K562 (cell line): ENCODE measurements around the gene BNIPL. TPM values are rescaled to one million over a fixed set of nuclear protein-coding genes. Genes with fewer than 3 reads are reported as not detected.
A peak's percentile ranks its signal among the peaks of the same experiment; 100 is the strongest.

Source experiments
- ARNT ChIP-seq, 2 experiments: fragments of 450-650 bp; IDR thresholded peaks; 2 replicates each; pipeline ENCODE4 v1.6.1; 2016; ENCODE audit warnings: mild to moderate bottlenecking in 1 of 2
- BCL6 ChIP-seq: fragments of 250-450 bp; sonication (Bioruptor Pico); IDR thresholded peaks from 2 replicates; pipeline ENCODE4 v1.4.0; 2020
- CBX1 ChIP-seq: sonication (generic); IDR thresholded peaks from 2 replicates; pipeline ENCODE4 v1.6.1; 2016; ENCODE audit warnings: antibody characterized with exemption, low read depth, mild to moderate bottlenecking
- DPF2 ChIP-seq: fragments of 450-650 bp; IDR thresholded peaks from 2 replicates; pipeline ENCODE4 v1.6.1; 2016
- ETV5 ChIP-seq: sonication (generic); formaldehyde crosslinking; IDR thresholded peaks from 2 replicates; pipeline ENCODE4 v1.4.0; 2020; ENCODE audit warnings: low read depth, mild to moderate bottlenecking, missing genetic modification reagents
- HDAC2 ChIP-seq: fragments of 450-650 bp; IDR thresholded peaks from 2 replicates; pipeline ENCODE4 v1.6.1; 2016; ENCODE audit warnings: mild to moderate bottlenecking
- JUND ChIP-seq, 2 experiments: IDR thresholded peaks; 2 replicates in 1 of 2; 3 replicates in 1 of 2; pipeline ENCODE4 v1.6.1; 2011; ENCODE audit warnings: borderline replicate concordance in 2 of 2, low read depth in 2 of 2, low read length in 2 of 2, improper control_type of control experiment in 1 of 2, missing biosample characterization in 1 of 2, missing genetic modification characterization in 1 of 2, missing genetic modification reagents in 1 of 2
- RFX5 ChIP-seq: IDR thresholded peaks from 2 replicates; pipeline ENCODE4 v1.6.1; 2011; ENCODE audit warnings: low read depth, mild to moderate bottlenecking, improper control_type of control experiment, low read length
- SMAD4 ChIP-seq: fragments of 250-450 bp; sonication (Bioruptor Pico); conservative IDR thresholded peaks from 2 replicates; pipeline ENCODE4 v1.8.0; 2021; ENCODE audit warnings: inconsistent platforms, mild to moderate bottlenecking, moderate library complexity
- SMC3 ChIP-seq: conservative IDR thresholded peaks from 2 replicates; pipeline ENCODE4 v1.6.1; 2011; ENCODE audit warnings: low read depth, low read length, improper control_type of control experiment; ENCODE audit not compliant: insufficient read depth
- ZBTB2 ChIP-seq: fragments of 450-650 bp; IDR thresholded peaks from 2 replicates; pipeline ENCODE4 v1.6.1; 2016; ENCODE audit warnings: antibody characterized with exemption
- polyA plus RNA-seq, 8 experiments: library from polyadenylated mRNA; depleted of rRNA in 4 of 8; stranded (reverse) in 5 of 8; unstranded in 3 of 8; fragments of >200 nt; fragmentation: Nextera tagmentation in 2 of 8; fragmentation: Illumina TruSeq in 1 of 8; extraction: Ambion mirVana in 2 of 8; extraction: Trizol in 1 of 8; gene quantifications; 2 replicates each; pipeline versions ENCODE4 v1.2.1 to v1.2.3, GENCODE V29; 2011 to 2014; ENCODE audit warnings: inconsistent platforms in 1 of 8, missing spikeins in 1 of 8
- total RNA-seq, 7 experiments: library from RNA; depleted of rRNA in 6 of 7; stranded (reverse); fragments of >200 nt in 6 of 7; fragmentation: Illumina TruSeq in 2 of 7; extraction: Trizol in 2 of 7; gene quantifications; 2 replicates each; pipeline versions ENCODE4 v1.2.1 to v1.2.3, GENCODE V29; 2011 to 2021; ENCODE audit warnings: low replicate concordance in 1 of 7
- TF ChIP-seq, protein P1 (sequence below): fragments of 250-450 bp; sonication (Bioruptor Pico); IDR thresholded peaks from 2 replicates; pipeline ENCODE4 v1.8.0; 2022; ENCODE audit warnings: moderate library complexity, mild to moderate bottlenecking, inconsistent platforms
- TF ChIP-seq, protein P2 (sequence below): fragments of 250-450 bp; sonication (Bioruptor Pico); IDR thresholded peaks from 2 replicates; pipeline ENCODE4 v1.8.0; 2022; ENCODE audit warnings: inconsistent platforms, mild to moderate bottlenecking, moderate library complexity, borderline replicate concordance
- TF ChIP-seq, protein P3 (sequence below), 2 experiments: fragments of 450-650 bp in 1 of 2; IDR thresholded peaks; 2 replicates each; pipeline ENCODE4 v1.6.1; 2011 to 2017; ENCODE audit warnings: low read depth in 2 of 2, antibody characterized with exemption in 1 of 2, borderline replicate concordance in 1 of 2, low read length in 1 of 2, mild to moderate bottlenecking in 1 of 2, mixed read lengths in 1 of 2; ENCODE audit not compliant: control insufficient read depth in 1 of 2

BNIPL gene
- total and polyA plus RNA-seq, 9 of the 15 experiments (the other 6 are each of a cell fraction or from before 2014, with no cell fraction given): 0.08 to 1.4 (median 0.68) TPM

- TF ChIP-seq ZBTB2 (peak; percentile 55; the same call in 1 of the 2 replicates), ARNT (IDR thresholded peaks at IDR 0.05) (peak in 1 of 2 experiments; percentile 85; a peak in 2 of 4 replicates), BCL6 (CRISPR knock-in tag) (no peak), RFX5 (no peak), SMAD4 (CRISPR knock-in tag) (peak; percentile 69), DPF2 (peak; percentile 94), ETV5 (CRISPR knock-in tag) (no peak; the same call in 1 of the 2 replicates), HDAC2 (peak; percentile 89), SMC3 (no peak), JUND (IDR thresholded peaks at IDR 0.05; ENCODE audit: borderline replicate concordance, low read depth, low read length) (peak; percentile 52; the same call in 1 of the 2 replicates), JUND (tag; IDR thresholded peaks at IDR 0.05; ENCODE audit: borderline replicate concordance, low read depth, low read length) (peak; percentile 29; the same call in 1 of the 3 replicates), CBX1 (no peak)
- TF ChIP-seq, protein P1, sequence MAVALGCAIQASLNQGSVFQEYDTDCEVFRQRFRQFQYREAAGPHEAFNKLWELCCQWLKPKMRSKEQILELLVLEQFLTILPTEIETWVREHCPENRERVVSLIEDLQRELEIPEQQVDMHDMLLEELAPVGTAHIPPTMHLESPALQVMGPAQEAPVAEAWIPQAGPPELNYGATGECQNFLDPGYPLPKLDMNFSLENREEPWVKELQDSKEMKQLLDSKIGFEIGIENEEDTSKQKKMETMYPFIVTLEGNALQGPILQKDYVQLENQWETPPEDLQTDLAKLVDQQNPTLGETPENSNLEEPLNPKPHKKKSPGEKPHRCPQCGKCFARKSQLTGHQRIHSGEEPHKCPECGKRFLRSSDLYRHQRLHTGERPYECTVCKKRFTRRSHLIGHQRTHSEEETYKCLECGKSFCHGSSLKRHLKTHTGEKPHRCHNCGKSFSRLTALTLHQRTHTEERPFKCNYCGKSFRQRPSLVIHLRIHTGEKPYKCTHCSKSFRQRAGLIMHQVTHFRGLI (CRISPR knock-in tag): 0 out of 2 replicates have a peak, but pooled peaks have one; percentile 11
- TF ChIP-seq, protein P2, sequence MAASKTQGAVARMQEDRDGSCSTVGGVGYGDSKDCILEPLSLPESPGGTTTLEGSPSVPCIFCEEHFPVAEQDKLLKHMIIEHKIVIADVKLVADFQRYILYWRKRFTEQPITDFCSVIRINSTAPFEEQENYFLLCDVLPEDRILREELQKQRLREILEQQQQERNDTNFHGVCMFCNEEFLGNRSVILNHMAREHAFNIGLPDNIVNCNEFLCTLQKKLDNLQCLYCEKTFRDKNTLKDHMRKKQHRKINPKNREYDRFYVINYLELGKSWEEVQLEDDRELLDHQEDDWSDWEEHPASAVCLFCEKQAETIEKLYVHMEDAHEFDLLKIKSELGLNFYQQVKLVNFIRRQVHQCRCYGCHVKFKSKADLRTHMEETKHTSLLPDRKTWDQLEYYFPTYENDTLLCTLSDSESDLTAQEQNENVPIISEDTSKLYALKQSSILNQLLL (CRISPR knock-in tag): no peak
- TF ChIP-seq, protein P3, sequence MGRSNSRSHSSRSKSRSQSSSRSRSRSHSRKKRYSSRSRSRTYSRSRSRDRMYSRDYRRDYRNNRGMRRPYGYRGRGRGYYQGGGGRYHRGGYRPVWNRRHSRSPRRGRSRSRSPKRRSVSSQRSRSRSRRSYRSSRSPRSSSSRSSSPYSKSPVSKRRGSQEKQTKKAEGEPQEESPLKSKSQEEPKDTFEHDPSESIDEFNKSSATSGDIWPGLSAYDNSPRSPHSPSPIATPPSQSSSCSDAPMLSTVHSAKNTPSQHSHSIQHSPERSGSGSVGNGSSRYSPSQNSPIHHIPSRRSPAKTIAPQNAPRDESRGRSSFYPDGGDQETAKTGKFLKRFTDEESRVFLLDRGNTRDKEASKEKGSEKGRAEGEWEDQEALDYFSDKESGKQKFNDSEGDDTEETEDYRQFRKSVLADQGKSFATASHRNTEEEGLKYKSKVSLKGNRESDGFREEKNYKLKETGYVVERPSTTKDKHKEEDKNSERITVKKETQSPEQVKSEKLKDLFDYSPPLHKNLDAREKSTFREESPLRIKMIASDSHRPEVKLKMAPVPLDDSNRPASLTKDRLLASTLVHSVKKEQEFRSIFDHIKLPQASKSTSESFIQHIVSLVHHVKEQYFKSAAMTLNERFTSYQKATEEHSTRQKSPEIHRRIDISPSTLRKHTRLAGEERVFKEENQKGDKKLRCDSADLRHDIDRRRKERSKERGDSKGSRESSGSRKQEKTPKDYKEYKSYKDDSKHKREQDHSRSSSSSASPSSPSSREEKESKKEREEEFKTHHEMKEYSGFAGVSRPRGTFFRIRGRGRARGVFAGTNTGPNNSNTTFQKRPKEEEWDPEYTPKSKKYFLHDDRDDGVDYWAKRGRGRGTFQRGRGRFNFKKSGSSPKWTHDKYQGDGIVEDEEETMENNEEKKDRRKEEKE (IDR thresholded peaks at IDR 0.05; ENCODE audit: borderline replicate concordance in 1 of 2, control insufficient read depth in 1 of 2, low read depth in 2 of 2, low read length in 1 of 2): no peak
Measured at GRCh38 chr1:151054971-151055547, 18.7 kb downstream of the BNIPL start (continued).
